Measurements from ENCODE around the gene SCAF4. TPM values are rescaled to one million over a fixed set of nuclear protein-coding genes. Genes with fewer than 3 reads are reported as not detected.

Gene SCAF4
- total RNA-seq, 2 donors from 2014 or later: 15.4 to 27.5 TPM

- no peaks in the 10 kb centered on the region for H3K4me1 ChIP-seq (ENCODE audit: control insufficient read depth in 1 of 2, low read depth in 2 of 2)
Observed at GRCh38 chr21:31675960-31676359, 56.0 kb downstream of the SCAF4 start.

GRCh38 chr21:31675318-31675717, 56.6 kb downstream of the SCAF4 start:
- no peaks in the 10 kb centered on the region for H3K9me3 ChIP-seq
- TF ChIP-seq CTCF (IDR thresholded peaks at IDR 0.05): no peak
- ATAC-seq (ENCODE audit: insufficient number of reproducible peaks, low FRiP score, low read depth) (no peak), DNase-seq (ENCODE audit: low spot score) (no peak)
- H3K36me3 ChIP-seq: peaks cover 7% of the 10 kb centered on the region
- peaks cover 0 to 4% of the 10 kb centered on the region in 2 donors for H3K4me1 ChIP-seq (ENCODE audit: control insufficient read depth in 1 of 2, low read depth in 2 of 2)
- no peak overlapping the region for H3K4me3 ChIP-seq
- H3K27ac ChIP-seq: no peak overlapping the region
- H3K27me3 ChIP-seq (replicated peaks; ENCODE audit: insufficient read depth): no peaks in the 10 kb centered on the region

More at GRCh38 chr21:31675960-31676359, 56.0 kb downstream of the SCAF4 start:
- no peak for DNase-seq (ENCODE audit: low spot score)
- ATAC-seq (ENCODE audit: insufficient number of reproducible peaks, low FRiP score, low read depth): no peak
- Histone ChIP-seq H3K9me3 (no peaks in the 10 kb centered on the region), H3K27me3 (replicated peaks; ENCODE audit: insufficient read depth) (no peaks in the 10 kb centered on the region), H3K36me3 (peaks cover 7% of the 10 kb centered on the region), H3K27ac (no peak overlapping the region), H3K4me3 (no peak overlapping the region)
- TF ChIP-seq CTCF (IDR thresholded peaks at IDR 0.05): no peak

GRCh38 chr21:31673321-31673912, 58.5 kb downstream of the SCAF4 start:
- no peak overlapping the region for H3K4me3 ChIP-seq
- no peaks in the 10 kb centered on the region for H3K27me3 ChIP-seq (replicated peaks; ENCODE audit: insufficient read depth)
- ATAC-seq (ENCODE audit: insufficient number of reproducible peaks, low FRiP score, low read depth) (no peak), DNase-seq (ENCODE audit: low spot score) (no peak)
- H3K36me3 ChIP-seq: peaks cover 7% of the 10 kb centered on the region
- peaks cover 3 to 19% of the 10 kb centered on the region in 2 donors for H3K4me1 ChIP-seq (ENCODE audit: control insufficient read depth in 1 of 2, low read depth in 2 of 2)
- H3K27ac ChIP-seq: no peak overlapping the region
- no peaks in the 10 kb centered on the region for H3K9me3 ChIP-seq
- TF ChIP-seq CTCF (IDR thresholded peaks at IDR 0.05): no peak

GRCh38 chr21:31671931-31672330, 60.0 kb downstream of the SCAF4 start:
- peaks cover 4 to 25% of the 10 kb centered on the region in 2 donors for H3K4me1 ChIP-seq (ENCODE audit: control insufficient read depth in 1 of 2, low read depth in 2 of 2)
- H3K9me3 ChIP-seq: no peaks in the 10 kb centered on the region
- H3K4me3 ChIP-seq: no peak overlapping the region
- DNase-seq (ENCODE audit: low spot score): no peak
- H3K36me3 ChIP-seq: peaks cover 17% of the 10 kb centered on the region
- H3K27me3 ChIP-seq (replicated peaks; ENCODE audit: insufficient read depth): no peaks in the 10 kb centered on the region
- no peak for ATAC-seq (ENCODE audit: insufficient number of reproducible peaks, low FRiP score, low read depth)
- no peak overlapping the region for H3K27ac ChIP-seq
- no peak for TF ChIP-seq CTCF (IDR thresholded peaks at IDR 0.05)

- TF ChIP-seq CTCF (IDR thresholded peaks at IDR 0.05): no peak
- H3K4me1 ChIP-seq (ENCODE audit: control insufficient read depth in 1 of 2, low read depth in 2 of 2): peaks cover 10 to 27% of the 10 kb centered on the region in 2 donors
- no peak overlapping the region for H3K27ac ChIP-seq
- ATAC-seq (ENCODE audit: insufficient number of reproducible peaks, low FRiP score, low read depth) (no peak), DNase-seq (ENCODE audit: low spot score) (no peak)
- H3K27me3 ChIP-seq (replicated peaks; ENCODE audit: insufficient read depth): no peaks in the 10 kb centered on the region
- no peak overlapping the region for H3K4me3 ChIP-seq
- peaks cover 17% of the 10 kb centered on the region for H3K36me3 ChIP-seq
- H3K9me3 ChIP-seq: no peaks in the 10 kb centered on the region
Observed at GRCh38 chr21:31671146-31671716, 60.7 kb downstream of the SCAF4 start.
